Fibroblast of the aortic adventitia (primary cell): ENCODE results near the gene CACYBP. TPM values are rescaled to one million over a fixed set of nuclear protein-coding genes. Genes with fewer than 3 reads are reported as not detected.
A peak's percentile ranks its signal among the peaks of the same experiment; 100 is the strongest.

Experiments used
- DNase-seq: peaks from one replicate; pipeline ENCODE4 v3.0.0-alpha.2; 2010; ENCODE audit warnings: low read depth
- H3K4me3 ChIP-seq: 2 replicates; pipeline ENCODE4 v1.5.1; 2011; ENCODE audit warnings: low read depth, mild to moderate bottlenecking, control low read depth, low read length, moderate library complexity
- CTCF ChIP-seq: IDR thresholded peaks from 2 replicates; pipeline ENCODE4 v1.5.1; 2011; ENCODE audit warnings: mild to moderate bottlenecking, low read length, control low read depth, inconsistent platforms; ENCODE audit not compliant: insufficient read depth
- total RNA-seq: library from RNA; depleted of rRNA; stranded (reverse); fragments of >200 nt; gene quantifications from 2 replicates; pipeline ENCODE4 v1.2.3, GENCODE V29; 2012; ENCODE audit warnings: low replicate concordance

The CACYBP gene
- total RNA-seq, 1 donor: 108 TPM

GRCh38 chr1:174957829-174958228 lies 41.9 kb upstream of the CACYBP start:
- TF ChIP-seq CTCF: no peak
- DNase-seq: no peak
- no peak overlapping the region for H3K4me3 ChIP-seq

GRCh38 chr1:174958396-174958795 lies 41.4 kb upstream of the CACYBP start:
- H3K4me3 ChIP-seq: no peak overlapping the region
- peak; percentile 28 for DNase-seq
- TF ChIP-seq CTCF: no peak

GRCh38 chr1:174960362-174960761 lies 39.4 kb upstream of the CACYBP start:
- no peak for DNase-seq
- no peak for TF ChIP-seq CTCF
- no peak overlapping the region for H3K4me3 ChIP-seq

GRCh38 chr1:174963529-174964125 lies 36.1 kb upstream of the CACYBP start:
- TF ChIP-seq CTCF: no peak
- H3K4me3 ChIP-seq: no peak overlapping the region
- DNase-seq: no peak

GRCh38 chr1:174964261-174964971 lies 35.3 kb upstream of the CACYBP start:
- no peak overlapping the region for H3K4me3 ChIP-seq
- peak; percentile 36 for DNase-seq
- no peak for TF ChIP-seq CTCF

GRCh38 chr1:174964972-174965361 lies 34.8 kb upstream of the CACYBP start:
- no peak for TF ChIP-seq CTCF
- peak; percentile 21 for DNase-seq

More at GRCh38 chr1:174964972-174965361, 34.8 kb upstream of the CACYBP start:
- no peak overlapping the region for H3K4me3 ChIP-seq
